KOPT-K1 (cell line): ENCODE results near the gene SNTA1.

Source experiments
- H3K27ac ChIP-seq: fragments of 200-600 bp; sonication (generic); 2 replicates; pipeline ENCODE4 v1.5.1; 2016; ENCODE audit warnings: antibody characterized with exemption, mild to moderate bottlenecking, low read depth, low read length; ENCODE audit not compliant: poor library complexity, severe bottlenecking
- H3K36me3 ChIP-seq: fragments of 200-600 bp; sonication (generic); 2 replicates; pipeline ENCODE4 v1.5.1; 2017; ENCODE audit warnings: antibody characterized with exemption, mild to moderate bottlenecking, low read length, moderate library complexity; ENCODE audit not compliant: insufficient read depth
- H3K9me3 ChIP-seq: fragments of 200-600 bp; sonication (generic); 2 replicates; pipeline ENCODE4 v1.5.1; 2017; ENCODE audit warnings: antibody characterized with exemption, low read length, mild to moderate bottlenecking; ENCODE audit not compliant: insufficient read depth, poor library complexity, severe bottlenecking

The SNTA1 gene

GRCh38 chr20:33419140-33419974, 24.2 kb downstream of the SNTA1 start:
- Histone ChIP-seq H3K27ac (no peak overlapping the region), H3K9me3 (no peaks in the 10 kb centered on the region), H3K36me3 (no peaks in the 10 kb centered on the region)

- Histone ChIP-seq H3K9me3 (no peaks in the 10 kb centered on the region), H3K36me3 (no peaks in the 10 kb centered on the region), H3K27ac (no peak overlapping the region)
Measured at GRCh38 chr20:33418033-33418432, 25.5 kb downstream of the SNTA1 start.

- Histone ChIP-seq H3K9me3 (no peaks in the 10 kb centered on the region), H3K27ac (no peak overlapping the region), H3K36me3 (peaks cover 18% of the 10 kb centered on the region)
Measured at GRCh38 chr20:33415948-33416347, 27.6 kb downstream of the SNTA1 start.

GRCh38 chr20:33412484-33412838, 31.1 kb downstream of the SNTA1 start:
- Histone ChIP-seq H3K36me3 (peaks cover 45% of the 10 kb centered on the region), H3K27ac (no peak overlapping the region), H3K9me3 (no peaks in the 10 kb centered on the region)

GRCh38 chr20:33411711-33412483, 31.7 kb downstream of the SNTA1 start:
- no peaks in the 10 kb centered on the region for H3K9me3 ChIP-seq
- peaks cover 51% of the 10 kb centered on the region for H3K36me3 ChIP-seq
- no peak overlapping the region for H3K27ac ChIP-seq

GRCh38 chr20:33411242-33411641, 32.3 kb downstream of the SNTA1 start:
- H3K36me3 ChIP-seq = peaks cover 56% of the 10 kb centered on the region
- no peak overlapping the region for H3K27ac ChIP-seq
- H3K9me3 ChIP-seq = no peaks in the 10 kb centered on the region

- Histone ChIP-seq H3K9me3 (no peaks in the 10 kb centered on the region), H3K36me3 (peaks cover 62% of the 10 kb centered on the region), H3K27ac (no peak overlapping the region)
Measured at GRCh38 chr20:33410081-33410742, 33.4 kb downstream of the SNTA1 start.

- Histone ChIP-seq H3K36me3 (peaks cover 62% of the 10 kb centered on the region), H3K27ac (no peak overlapping the region), H3K9me3 (no peaks in the 10 kb centered on the region)
Measured at GRCh38 chr20:33408716-33409654, 34.6 kb downstream of the SNTA1 start.

GRCh38 chr20:33408313-33408712, 35.2 kb downstream of the SNTA1 start:
- Histone ChIP-seq H3K9me3 (no peaks in the 10 kb centered on the region), H3K27ac (no peak overlapping the region), H3K36me3 (peaks cover 62% of the 10 kb centered on the region)

GRCh38 chr20:33407796-33408195, 35.8 kb downstream of the SNTA1 start:
- Histone ChIP-seq H3K36me3 (peaks cover 62% of the 10 kb centered on the region), H3K27ac (no peak overlapping the region), H3K9me3 (no peaks in the 10 kb centered on the region)

- Histone ChIP-seq H3K9me3 (no peaks in the 10 kb centered on the region), H3K36me3 (peaks cover 56% of the 10 kb centered on the region), H3K27ac (no peak overlapping the region)
Measured at GRCh38 chr20:33407251-33407650, 36.3 kb downstream of the SNTA1 start.

- Histone ChIP-seq H3K9me3 (no peaks in the 10 kb centered on the region), H3K27ac (no peak overlapping the region), H3K36me3 (peaks cover 32% of the 10 kb centered on the region; the same call in 1 of the 2 replicates)
Measured at GRCh38 chr20:33404281-33404680, 39.3 kb downstream of the SNTA1 start.

GRCh38 chr20:33401921-33402369, 41.6 kb downstream of the SNTA1 start:
- H3K27ac ChIP-seq = peak overlapping the region; percentile 60
- peaks cover 14% of the 10 kb centered on the region; the same call in 1 of the 2 replicates for H3K36me3 ChIP-seq
- no peaks in the 10 kb centered on the region for H3K9me3 ChIP-seq

GRCh38 chr20:33401184-33401920, 42.2 kb downstream of the SNTA1 start, which contains the start of gene CDK5RAP1:
Gene CDK5RAP1 (minus strand): TSS chr20:33401519. CDS start chr20:33397064, 4,455 bp downstream.
- peaks cover 16% of the 10 kb centered on the region; the same call in 1 of the 2 replicates for H3K36me3 ChIP-seq
- no peaks in the 10 kb centered on the region for H3K9me3 ChIP-seq
- peak within 1 kb of the TSS; percentile 60 for H3K27ac ChIP-seq
